GM18508 (cell line): ENCODE data around the gene SERF1B.
"Not testable (repeated sequence)": the region's sequence is repeated elsewhere in the genome, so short reads cannot be mapped to it uniquely, and the experiment has no call there.

Source experiments
- ATAC-seq: cut with Tn5 transposase; IDR thresholded peaks from one replicate; pipeline ENCODE4 v1.9.1; 2021; ENCODE audit warnings: moderate number of reproducible peaks; ENCODE audit not compliant: insufficient read depth, unreplicated experiment

The SERF1B gene

GRCh38 chr5:70025106-70025844 is at the start of gene SERF1B:
Gene SERF1B (plus strand): TSS chr5:70025251. CDS start chr5:70025452, 201 bp downstream.
- not testable (repeated sequence) for ATAC-seq

GRCh38 chr5:69991713-69992112 is 33.3 kb upstream of the SERF1B start:
- ATAC-seq: not testable (repeated sequence)

- ATAC-seq: not testable (repeated sequence)
Observed at GRCh38 chr5:69995535-69995934, 29.5 kb upstream of the SERF1B start.

DNA sequence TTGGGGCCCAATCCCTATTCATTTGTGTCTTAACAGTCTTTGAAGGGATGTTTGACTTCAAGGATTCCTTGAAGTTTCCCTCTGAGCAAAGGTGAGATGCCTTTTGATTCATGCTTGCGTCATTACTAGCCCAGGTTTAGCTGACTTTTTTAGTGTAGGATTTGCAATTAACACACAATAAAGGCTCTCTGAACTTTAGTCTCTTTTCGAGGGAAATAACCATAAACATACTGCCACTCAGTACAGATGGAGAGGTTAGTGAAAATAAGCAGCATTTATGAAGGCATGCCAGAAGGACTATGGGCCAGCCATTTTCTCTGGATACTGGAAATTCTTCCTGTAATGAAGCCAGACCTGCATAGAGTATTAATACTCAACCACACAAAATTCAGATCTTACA is 4.4 kb upstream of the SERF1B start:
- ATAC-seq: not testable (repeated sequence)

GRCh38 chr5:70025845-70026145 is 744 bp downstream of the SERF1B start:
- ATAC-seq: not testable (repeated sequence)

DNA sequence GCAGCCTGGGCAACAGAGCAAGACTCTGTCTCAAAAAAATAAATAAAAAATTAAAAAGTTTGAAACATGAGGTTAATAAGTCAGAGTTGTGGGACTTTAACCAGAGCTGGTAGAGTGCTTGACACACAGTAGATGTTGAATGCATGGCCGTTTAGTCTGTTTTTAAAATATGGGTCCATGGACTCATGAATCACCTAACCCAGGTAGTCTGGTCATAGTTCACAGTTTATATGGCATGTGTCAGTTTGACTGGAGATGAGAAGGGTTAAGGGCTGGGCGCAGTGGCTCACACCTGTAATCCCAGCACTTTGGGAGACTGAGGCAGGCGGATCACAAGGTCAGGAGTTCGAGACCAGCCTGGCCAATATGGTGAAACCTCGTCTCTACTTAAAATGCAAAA is 6.2 kb downstream of the SERF1B start:
- not testable (repeated sequence) for ATAC-seq

DNA sequence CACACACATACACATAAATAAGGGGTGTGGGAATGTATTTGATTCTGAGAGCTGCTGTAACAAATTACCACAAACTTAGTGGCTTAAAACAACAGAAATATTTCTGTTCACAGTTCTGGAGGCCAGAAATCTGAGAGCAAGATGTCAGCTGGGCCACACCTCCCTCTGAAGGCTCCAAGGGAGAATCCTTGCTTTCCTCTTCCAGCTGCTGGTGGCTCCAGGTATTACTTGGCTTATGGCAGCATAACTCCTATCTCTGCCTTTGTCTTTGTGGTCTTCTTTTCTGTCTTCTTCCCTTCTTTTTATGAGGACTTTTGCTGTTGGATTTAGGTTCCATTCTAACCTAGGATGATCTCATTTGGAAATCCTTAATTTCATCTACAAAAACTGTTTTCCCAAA is 16.4 kb downstream of the SERF1B start:
- not testable (repeated sequence) for ATAC-seq

GRCh38 chr5:70049790-70050142 is 24.7 kb downstream of the SERF1B start:
- ATAC-seq: not testable (repeated sequence)

GRCh38 chr5:70056289-70056942 is 31.4 kb downstream of the SERF1B start:
- not testable (repeated sequence) for ATAC-seq

DNA sequence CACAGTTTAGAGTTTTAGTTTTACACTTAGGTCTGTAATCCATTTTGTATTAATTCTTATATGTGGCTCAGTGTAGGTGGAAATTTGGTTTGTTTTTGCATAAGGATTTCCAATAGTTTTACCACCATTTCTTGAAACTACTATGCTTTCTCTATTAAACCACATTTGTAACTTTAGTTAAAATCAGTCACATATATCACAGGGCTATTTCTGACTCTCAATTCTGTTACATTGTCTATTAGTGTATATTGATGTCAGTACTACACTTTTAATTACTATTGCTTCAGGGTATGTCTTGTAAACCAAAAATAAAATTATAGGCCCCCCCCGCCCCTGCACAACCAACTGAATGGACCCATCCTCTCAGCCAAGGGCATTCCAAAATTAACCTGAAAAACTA is 32.1 kb downstream of the SERF1B start:
- not testable (repeated sequence) for ATAC-seq

GRCh38 chr5:70077632-70078031 is 52.6 kb downstream of the SERF1B start:
- not testable (repeated sequence) for ATAC-seq

GRCh38 chr5:70088907-70089464 is 63.9 kb downstream of the SERF1B start:
- not testable (repeated sequence) for ATAC-seq

DNA sequence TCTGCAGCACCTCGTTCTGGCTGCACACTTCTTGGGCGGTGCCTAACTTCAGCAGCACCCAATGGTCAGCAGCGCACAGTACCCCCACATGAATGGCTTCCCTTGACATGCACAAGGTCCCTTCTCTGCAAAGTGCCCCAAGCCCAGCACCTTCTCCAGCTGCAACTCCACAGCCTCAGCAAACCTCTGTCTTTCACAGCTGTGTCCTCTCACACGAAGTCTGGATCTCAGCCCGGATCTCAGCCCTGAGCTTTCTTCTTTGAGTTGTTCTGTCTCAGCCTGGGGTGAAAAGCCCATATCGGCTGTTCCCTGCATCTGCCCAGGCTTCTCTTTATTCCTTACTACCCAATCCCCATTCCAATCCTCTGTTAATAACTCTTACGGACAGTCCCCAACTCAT is 66.7 kb downstream of the SERF1B start:
- not testable (repeated sequence) for ATAC-seq
